ENCODE measurements around the gene CR1L.

DNA sequence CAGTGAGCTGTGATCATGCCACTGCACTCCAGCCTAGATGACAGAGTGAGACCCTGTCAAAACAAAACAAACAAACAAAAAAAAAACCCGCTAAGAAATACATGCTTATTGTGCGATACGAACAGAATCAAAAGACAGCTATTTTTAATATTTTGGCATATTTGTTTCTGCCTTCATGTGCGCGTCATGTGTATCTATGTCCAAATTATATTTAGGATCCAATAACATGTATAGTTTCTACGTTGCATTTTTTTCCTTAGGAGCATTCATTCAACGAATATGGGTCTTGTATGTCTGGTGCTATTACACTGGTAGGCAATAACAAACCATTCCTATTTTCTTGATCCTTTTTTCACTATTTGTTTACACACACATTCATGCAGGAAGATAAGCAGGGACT lies 108.7 kb downstream of the CR1L start:
- TF ChIP-seq, protein P1, sequence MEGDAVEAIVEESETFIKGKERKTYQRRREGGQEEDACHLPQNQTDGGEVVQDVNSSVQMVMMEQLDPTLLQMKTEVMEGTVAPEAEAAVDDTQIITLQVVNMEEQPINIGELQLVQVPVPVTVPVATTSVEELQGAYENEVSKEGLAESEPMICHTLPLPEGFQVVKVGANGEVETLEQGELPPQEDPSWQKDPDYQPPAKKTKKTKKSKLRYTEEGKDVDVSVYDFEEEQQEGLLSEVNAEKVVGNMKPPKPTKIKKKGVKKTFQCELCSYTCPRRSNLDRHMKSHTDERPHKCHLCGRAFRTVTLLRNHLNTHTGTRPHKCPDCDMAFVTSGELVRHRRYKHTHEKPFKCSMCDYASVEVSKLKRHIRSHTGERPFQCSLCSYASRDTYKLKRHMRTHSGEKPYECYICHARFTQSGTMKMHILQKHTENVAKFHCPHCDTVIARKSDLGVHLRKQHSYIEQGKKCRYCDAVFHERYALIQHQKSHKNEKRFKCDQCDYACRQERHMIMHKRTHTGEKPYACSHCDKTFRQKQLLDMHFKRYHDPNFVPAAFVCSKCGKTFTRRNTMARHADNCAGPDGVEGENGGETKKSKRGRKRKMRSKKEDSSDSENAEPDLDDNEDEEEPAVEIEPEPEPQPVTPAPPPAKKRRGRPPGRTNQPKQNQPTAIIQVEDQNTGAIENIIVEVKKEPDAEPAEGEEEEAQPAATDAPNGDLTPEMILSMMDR (IDR thresholded peaks at IDR 0.05), result no peak
- TF ChIP-seq POLR2A (IDR thresholded peaks at IDR 0.05), result no peak
